A673 (cell line): ENCODE results near the gene HLA-DRA. TPM values are rescaled to one million over a fixed set of nuclear protein-coding genes. Genes with fewer than 3 reads are reported as not detected.

Experiments
- Bru-seq: library from RNA; stranded (reverse); fragments of 400-500 nt; gene quantifications from one replicate; lab custom pipeline; 2021; lab: Mats Ljungman, UMichigan
- BruChase-seq, 2 experiments: library from RNA; stranded (reverse); fragments of 400-500 nt; gene quantifications; one replicate each; lab custom pipeline; 2021; lab: Mats Ljungman, UMichigan
- BruUV-seq: library from RNA; stranded (reverse); fragments of 400-500 nt; replicated peaks from 2 replicates; lab custom pipeline; 2021; lab: Mats Ljungman, UMichigan
- CTCF ChIA-PET: fragments of 300-600 bp; sonication (Branson Sonifier 250); formaldehyde crosslinking; loops from one replicate; lab custom pipeline; 2022; ENCODE audit warnings: antibody characterized with exemption; lab: Charles Lee
- POLR2A ChIA-PET: fragments of 300-600 bp; sonication (Branson Sonifier 250); formaldehyde crosslinking; loops from one replicate; lab custom pipeline; 2022; ENCODE audit warnings: antibody characterized with exemption; ENCODE audit not compliant: low non-redundant PET; lab: Charles Lee
- DNase-seq: peaks from one replicate; pipeline ENCODE4 v3.0.0-alpha.2; 2015; ENCODE audit warnings: low spot score
- H3K27ac ChIP-seq: fragments of 200-600 bp; sonication (generic); 2 replicates; pipeline ENCODE4 v1.5.1; 2016; ENCODE audit warnings: mixed run types, low read depth, mild to moderate bottlenecking, mixed read lengths, antibody characterized with exemption, low read length; ENCODE audit not compliant: poor library complexity, severe bottlenecking
- H3K27me3 ChIP-seq: fragments of 200-600 bp; sonication (generic); replicated peaks from 2 replicates; pipeline ENCODE4 v1.6.1; 2017; ENCODE audit warnings: mixed run types, low read depth, mild to moderate bottlenecking, mixed read lengths, antibody characterized with exemption, low read length; ENCODE audit not compliant: insufficient read depth, poor library complexity
- H3K36me3 ChIP-seq: fragments of 200-600 bp; sonication (generic); 2 replicates; pipeline ENCODE4 v1.6.1; 2016; ENCODE audit warnings: mixed run types, mild to moderate bottlenecking, mixed read lengths, antibody characterized with exemption, low read length; ENCODE audit not compliant: insufficient read depth, poor library complexity, severe bottlenecking
- H3K4me1 ChIP-seq: fragments of 200-600 bp; sonication (generic); 2 replicates; pipeline ENCODE4 v1.6.1; 2017; ENCODE audit warnings: mixed run types, mild to moderate bottlenecking, mixed read lengths, antibody characterized with exemption, low read length; ENCODE audit not compliant: insufficient read depth, poor library complexity, severe bottlenecking
- H3K4me3 ChIP-seq: fragments of 200-600 bp; sonication (generic); 2 replicates; pipeline ENCODE4 v1.5.1; 2016; ENCODE audit warnings: low read depth, mixed run types, mild to moderate bottlenecking, mixed read lengths, low read length; ENCODE audit not compliant: poor library complexity, severe bottlenecking
- H3K9me3 ChIP-seq: fragments of 200-600 bp; sonication (generic); 2 replicates; pipeline ENCODE4 v1.6.1; 2016; ENCODE audit warnings: mixed run types, low read depth, mild to moderate bottlenecking, mixed read lengths, antibody characterized with exemption, low read length; ENCODE audit not compliant: poor library complexity, severe bottlenecking
- EZH2 ChIP-seq: fragments of 200-600 bp; sonication (generic); IDR thresholded peaks from 2 replicates; pipeline ENCODE4 v1.6.1; 2017; ENCODE audit warnings: borderline replicate concordance, low read depth, mild to moderate bottlenecking, mixed read lengths, antibody characterized with exemption, low read length; ENCODE audit not compliant: poor library complexity, severe bottlenecking
- intact Hi-C: fragments of 100-400 bp; cut with micrococcal nuclease; formaldehyde crosslinking; loops from one replicate; pipeline ENCODE4 v1.10.0; 2022; ENCODE audit not compliant: unreplicated experiment
- long read RNA-seq: library from polyadenylated mRNA; stranded (forward); transcript quantifications from one replicate; pipeline ENCODE4 v2.0.0, GENCODE V29; 2022
- total RNA-seq: library from RNA; stranded (reverse); gene quantifications from 2 replicates; pipeline ENCODE4 v1.2.3, GENCODE V29; 2021
- TF ChIP-seq, protein P1 (sequence below): fragments of 300-800, 200-600 bp; sonication (generic); conservative IDR thresholded peaks from 2 replicates; pipeline ENCODE4 v1.5.1; 2017; ENCODE audit warnings: low read depth, mild to moderate bottlenecking, antibody characterized with exemption, low read length, moderate library complexity, mixed read lengths

Gene HLA-DRA
- total RNA-seq (not detected in 2 replicates), Bru-seq, nascent RNA (not detected), BruChase-seq, experiment 1, labeled RNA remaining after a 2-hour chase (not detected), BruChase-seq, experiment 2, labeled RNA remaining after a 6-hour chase (not detected)
- long read RNA-seq = 0 reads

DNA sequence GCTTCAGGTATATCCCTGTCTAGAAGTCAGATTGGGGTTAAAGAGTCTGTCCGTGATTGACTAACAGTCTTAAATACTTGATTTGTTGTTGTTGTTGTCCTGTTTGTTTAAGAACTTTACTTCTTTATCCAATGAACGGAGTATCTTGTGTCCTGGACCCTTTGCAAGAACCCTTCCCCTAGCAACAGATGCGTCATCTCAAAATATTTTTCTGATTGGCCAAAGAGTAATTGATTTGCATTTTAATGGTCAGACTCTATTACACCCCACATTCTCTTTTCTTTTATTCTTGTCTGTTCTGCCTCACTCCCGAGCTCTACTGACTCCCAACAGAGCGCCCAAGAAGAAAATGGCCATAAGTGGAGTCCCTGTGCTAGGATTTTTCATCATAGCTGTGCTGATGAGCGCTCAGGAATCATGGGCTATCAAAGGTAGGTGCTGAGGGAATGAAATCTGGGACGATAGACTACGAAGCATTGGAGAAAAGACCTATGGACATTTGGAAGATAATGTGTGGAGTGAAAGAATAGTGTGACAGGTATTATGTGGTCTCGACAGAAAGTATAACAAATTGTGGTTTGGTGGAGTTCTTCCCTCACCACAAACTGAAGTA, at the start of gene HLA-DRA:
Gene HLA-DRA, plus strand, starts transcription at position 286 of the 613 bp plus-strand sequence. Its CDS starts 64 bp downstream, at position 350.
- Histone ChIP-seq H3K9me3 (no peaks in the 10 kb centered on the region), H3K4me3 (no peak within 1 kb of the TSS), H3K27ac (no peak within 1 kb of the TSS), H3K4me1 (no peaks in the 10 kb centered on the region), H3K27me3 (peaks cover 25% of the 10 kb centered on the region), H3K36me3 (no peaks in the 10 kb centered on the region)
- BruUV-seq = no TSS peak
- intact Hi-C loops = no loop called here
- DNase-seq = peak; percentile 73
- CTCF ChIA-PET = no interaction called here
- POLR2A ChIA-PET = no interaction called here
- TF ChIP-seq, protein P1, sequence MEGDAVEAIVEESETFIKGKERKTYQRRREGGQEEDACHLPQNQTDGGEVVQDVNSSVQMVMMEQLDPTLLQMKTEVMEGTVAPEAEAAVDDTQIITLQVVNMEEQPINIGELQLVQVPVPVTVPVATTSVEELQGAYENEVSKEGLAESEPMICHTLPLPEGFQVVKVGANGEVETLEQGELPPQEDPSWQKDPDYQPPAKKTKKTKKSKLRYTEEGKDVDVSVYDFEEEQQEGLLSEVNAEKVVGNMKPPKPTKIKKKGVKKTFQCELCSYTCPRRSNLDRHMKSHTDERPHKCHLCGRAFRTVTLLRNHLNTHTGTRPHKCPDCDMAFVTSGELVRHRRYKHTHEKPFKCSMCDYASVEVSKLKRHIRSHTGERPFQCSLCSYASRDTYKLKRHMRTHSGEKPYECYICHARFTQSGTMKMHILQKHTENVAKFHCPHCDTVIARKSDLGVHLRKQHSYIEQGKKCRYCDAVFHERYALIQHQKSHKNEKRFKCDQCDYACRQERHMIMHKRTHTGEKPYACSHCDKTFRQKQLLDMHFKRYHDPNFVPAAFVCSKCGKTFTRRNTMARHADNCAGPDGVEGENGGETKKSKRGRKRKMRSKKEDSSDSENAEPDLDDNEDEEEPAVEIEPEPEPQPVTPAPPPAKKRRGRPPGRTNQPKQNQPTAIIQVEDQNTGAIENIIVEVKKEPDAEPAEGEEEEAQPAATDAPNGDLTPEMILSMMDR = no peak
- no peak for TF ChIP-seq EZH2

DNA sequence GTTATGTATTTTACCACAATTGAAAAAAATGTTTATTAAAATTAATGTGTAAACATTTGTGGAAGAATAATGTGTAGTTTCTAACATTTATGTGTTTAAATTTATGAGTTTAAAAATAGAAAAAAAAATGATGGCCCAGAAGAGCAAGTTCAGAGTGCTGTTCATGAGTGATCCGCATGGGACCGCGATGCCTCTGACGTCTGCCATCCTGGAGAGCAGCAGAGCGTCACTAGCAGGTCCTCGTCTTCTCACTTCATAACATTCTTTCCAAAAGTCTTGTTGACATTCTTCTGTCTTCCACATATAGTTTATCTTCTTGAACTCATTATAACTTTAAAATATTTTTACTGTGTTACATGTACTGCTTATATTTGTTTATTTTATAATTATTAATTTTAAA, 48.2 kb upstream of the HLA-DRA start:
- no peak for DNase-seq
- H3K4me3 ChIP-seq = no peak overlapping the region
- no peak overlapping the region for H3K27ac ChIP-seq
- H3K36me3 ChIP-seq = no peaks in the 10 kb centered on the region
- H3K4me1 ChIP-seq = no peaks in the 10 kb centered on the region
- POLR2A ChIA-PET = no interaction called here
- TF ChIP-seq, protein P1 = no peak
- TF ChIP-seq EZH2 = no peak
- CTCF ChIA-PET = no interaction called here
- no peaks in the 10 kb centered on the region for H3K27me3 ChIP-seq
- H3K9me3 ChIP-seq = no peaks in the 10 kb centered on the region
- intact Hi-C loops = no loop called here
- BruUV-seq = no TSS peak

DNA sequence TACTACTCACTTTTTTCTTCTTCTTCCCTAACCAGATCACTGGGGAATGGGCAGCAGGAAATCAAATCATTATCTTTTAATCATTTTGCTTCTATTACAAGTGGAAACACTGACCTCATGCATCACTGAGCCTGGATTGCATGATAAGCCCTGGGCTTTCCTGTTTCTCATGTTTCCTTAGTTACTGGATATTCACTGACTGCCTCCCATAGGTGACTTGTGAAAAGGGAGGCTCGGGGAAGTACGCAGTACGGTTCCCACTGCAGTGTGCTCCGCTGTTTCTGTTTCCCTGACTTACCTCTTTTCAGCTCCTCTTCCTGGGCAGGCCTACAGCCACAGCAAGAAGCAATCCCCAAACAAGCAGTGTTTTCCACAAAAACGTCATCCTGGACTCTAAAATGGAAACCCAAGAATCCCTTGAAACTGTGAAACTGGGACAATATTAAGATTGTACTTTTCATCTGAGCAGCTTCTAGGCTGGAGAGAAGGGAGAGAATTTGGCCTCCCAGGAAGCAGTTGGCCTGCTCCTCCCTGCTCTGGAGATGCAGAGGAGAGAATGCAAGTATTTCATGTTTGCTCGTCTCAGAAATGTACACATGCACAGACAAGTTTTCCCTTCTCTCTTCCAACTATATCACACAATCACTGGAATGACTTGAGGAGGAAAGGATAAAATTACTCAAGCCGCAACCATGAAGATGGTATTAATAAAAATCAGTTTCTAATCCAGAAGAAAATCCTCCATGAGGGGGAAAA, 45.8 kb upstream of the HLA-DRA start:
- Histone ChIP-seq H3K9me3 (no peaks in the 10 kb centered on the region), H3K27me3 (no peaks in the 10 kb centered on the region), H3K27ac (no peak overlapping the region), H3K4me3 (no peak overlapping the region), H3K4me1 (no peaks in the 10 kb centered on the region), H3K36me3 (no peaks in the 10 kb centered on the region)
- ChIA-PET CTCF (no interaction called here), POLR2A (interaction anchor here (0.6 kb wide), 1 partner anchor 10 kb away, joined by 3 read pairs; no protein-coding TSS in a partner anchor)
- BruUV-seq = no TSS peak
- intact Hi-C loops = no loop called here
- no peak for TF ChIP-seq EZH2
- TF ChIP-seq, protein P1 = 0 out of 2 replicates have a peak, but pooled peaks have one; percentile 17
- DNase-seq = peak; percentile 61
